ENCODE results near the gene ZNF860. TPM values are rescaled to one million over a fixed set of nuclear protein-coding genes. Genes with fewer than 3 reads are reported as not detected.
A peak's percentile ranks its signal among the peaks of the same experiment; 100 is the strongest.

The ZNF860 gene
- total RNA-seq, 1 donor from 2014 or later = 0.34 TPM

GRCh38 chr3:31952205-31952604, 29.3 kb upstream of the ZNF860 start:
- peaks cover 18% of the 10 kb centered on the region for H3K9me3 Mint-ChIP-seq
- no peaks in the 10 kb centered on the region for H3K27me3 Mint-ChIP-seq (ENCODE audit: insufficient read depth)
- peaks cover 7% of the 10 kb centered on the region for H3K4me1 Mint-ChIP-seq (ENCODE audit: low read depth)
- peaks cover 3% of the 10 kb centered on the region for H3K36me3 Mint-ChIP-seq (ENCODE audit: low read depth)
- no peak overlapping the region for H3K4me3 Mint-ChIP-seq
- H3K27ac Mint-ChIP-seq = no peak overlapping the region
- no peak for DNase-seq (ENCODE audit: low spot score)
- intact Hi-C loops (cut with micrococcal nuclease) = no loop called here

GRCh38 chr3:31953091-31953490, 28.5 kb upstream of the ZNF860 start:
- Mint-ChIP-seq H3K9me3 (peaks cover 18% of the 10 kb centered on the region), H3K27ac (no peak overlapping the region), H3K36me3 (ENCODE audit: low read depth) (peaks cover 3% of the 10 kb centered on the region), H3K4me1 (ENCODE audit: low read depth) (peaks cover 7% of the 10 kb centered on the region), H3K4me3 (no peak overlapping the region), H3K27me3 (ENCODE audit: insufficient read depth) (no peaks in the 10 kb centered on the region)
- DNase-seq (ENCODE audit: low spot score) = no peak
- intact Hi-C loops (cut with micrococcal nuclease) = no loop called here

- no peak overlapping the region for H3K4me3 Mint-ChIP-seq
- no peaks in the 10 kb centered on the region for H3K27me3 Mint-ChIP-seq (ENCODE audit: insufficient read depth)
- H3K9me3 Mint-ChIP-seq = peaks cover 18% of the 10 kb centered on the region
- peaks cover 3% of the 10 kb centered on the region for H3K36me3 Mint-ChIP-seq (ENCODE audit: low read depth)
- intact Hi-C loops (cut with micrococcal nuclease) = no loop called here
- peaks cover 7% of the 10 kb centered on the region for H3K4me1 Mint-ChIP-seq (ENCODE audit: low read depth)
- H3K27ac Mint-ChIP-seq = no peak overlapping the region
- DNase-seq (ENCODE audit: low spot score) = no peak
Measured at GRCh38 chr3:31953636-31954035, 27.9 kb upstream of the ZNF860 start.

GRCh38 chr3:31955581-31955980, 26.0 kb upstream of the ZNF860 start:
- Mint-ChIP-seq H3K4me1 (ENCODE audit: low read depth) (peaks cover 18% of the 10 kb centered on the region), H3K4me3 (no peak overlapping the region), H3K36me3 (ENCODE audit: low read depth) (peaks cover 3% of the 10 kb centered on the region), H3K9me3 (peaks cover 18% of the 10 kb centered on the region), H3K27me3 (ENCODE audit: insufficient read depth) (no peaks in the 10 kb centered on the region), H3K27ac (no peak overlapping the region)
- intact Hi-C loops (cut with micrococcal nuclease) = no loop called here
- no peak for DNase-seq (ENCODE audit: low spot score)

- H3K4me3 Mint-ChIP-seq = no peak overlapping the region
- peaks cover 22% of the 10 kb centered on the region for H3K4me1 Mint-ChIP-seq (ENCODE audit: low read depth)
- peaks cover 18% of the 10 kb centered on the region for H3K9me3 Mint-ChIP-seq
- peaks cover 3% of the 10 kb centered on the region for H3K36me3 Mint-ChIP-seq (ENCODE audit: low read depth)
- no peaks in the 10 kb centered on the region for H3K27me3 Mint-ChIP-seq (ENCODE audit: insufficient read depth)
- intact Hi-C loops (cut with micrococcal nuclease) = no loop called here
- DNase-seq (ENCODE audit: low spot score) = no peak
- no peak overlapping the region for H3K27ac Mint-ChIP-seq
Measured at GRCh38 chr3:31957106-31957505, 24.4 kb upstream of the ZNF860 start.

- no peak for DNase-seq (ENCODE audit: low spot score)
- intact Hi-C loops (cut with micrococcal nuclease) = no loop called here
- Mint-ChIP-seq H3K4me1 (ENCODE audit: low read depth) (peaks cover 25% of the 10 kb centered on the region), H3K27me3 (ENCODE audit: insufficient read depth) (no peaks in the 10 kb centered on the region), H3K36me3 (ENCODE audit: low read depth) (peaks cover 3% of the 10 kb centered on the region), H3K9me3 (peaks cover 18% of the 10 kb centered on the region), H3K27ac (no peak overlapping the region), H3K4me3 (no peak overlapping the region)
Measured at GRCh38 chr3:31958701-31959152, 22.8 kb upstream of the ZNF860 start.

GRCh38 chr3:31959251-31959650, 22.3 kb upstream of the ZNF860 start:
- Mint-ChIP-seq H3K36me3 (ENCODE audit: low read depth) (peaks cover 3% of the 10 kb centered on the region), H3K27ac (no peak overlapping the region), H3K9me3 (peaks cover 18% of the 10 kb centered on the region), H3K27me3 (ENCODE audit: insufficient read depth) (no peaks in the 10 kb centered on the region), H3K4me3 (no peak overlapping the region), H3K4me1 (ENCODE audit: low read depth) (peaks cover 25% of the 10 kb centered on the region)
- no peak for DNase-seq (ENCODE audit: low spot score)
- intact Hi-C loops (cut with micrococcal nuclease) = no loop called here

GRCh38 chr3:31959951-31960792, 21.4 kb upstream of the ZNF860 start:
- no peak for DNase-seq (ENCODE audit: low spot score)
- H3K27me3 Mint-ChIP-seq (ENCODE audit: insufficient read depth) = no peaks in the 10 kb centered on the region
- intact Hi-C loops (cut with micrococcal nuclease) = loop anchor here (5.0 kb wide), 1 partner anchor 33 kb away; no protein-coding TSS in a partner anchor
- H3K9me3 Mint-ChIP-seq = peaks cover 8% of the 10 kb centered on the region
- no peak overlapping the region for H3K4me3 Mint-ChIP-seq
- peaks cover 25% of the 10 kb centered on the region for H3K4me1 Mint-ChIP-seq (ENCODE audit: low read depth)
- no peak overlapping the region for H3K27ac Mint-ChIP-seq
- H3K36me3 Mint-ChIP-seq (ENCODE audit: low read depth) = peaks cover 3% of the 10 kb centered on the region

- no peak overlapping the region for H3K4me3 Mint-ChIP-seq
- no peaks in the 10 kb centered on the region for H3K36me3 Mint-ChIP-seq (ENCODE audit: low read depth)
- peaks cover 25% of the 10 kb centered on the region for H3K4me1 Mint-ChIP-seq (ENCODE audit: low read depth)
- peaks cover 2% of the 10 kb centered on the region for H3K9me3 Mint-ChIP-seq
- no peak for DNase-seq (ENCODE audit: low spot score)
- H3K27ac Mint-ChIP-seq = no peak overlapping the region
- intact Hi-C loops (cut with micrococcal nuclease) = loop anchor here (5.0 kb wide), 1 partner anchor 34 kb away; no protein-coding TSS in a partner anchor
- no peaks in the 10 kb centered on the region for H3K27me3 Mint-ChIP-seq (ENCODE audit: insufficient read depth)
Measured at GRCh38 chr3:31960793-31961431, 20.6 kb upstream of the ZNF860 start.

GRCh38 chr3:31962801-31963205, 18.7 kb upstream of the ZNF860 start:
- H3K27ac Mint-ChIP-seq = peak overlapping the region; percentile 40
- peaks cover 25% of the 10 kb centered on the region for H3K4me1 Mint-ChIP-seq (ENCODE audit: low read depth)
- intact Hi-C loops (cut with micrococcal nuclease) = loop anchor here (1.0 to 5.0 kb wide), 2 partner anchors 16 to 36 kb away; no protein-coding TSS in a partner anchor
- H3K4me3 Mint-ChIP-seq = no peak overlapping the region
- DNase-seq (ENCODE audit: low spot score) = no peak
- H3K36me3 Mint-ChIP-seq (ENCODE audit: low read depth) = no peaks in the 10 kb centered on the region
- no peaks in the 10 kb centered on the region for H3K9me3 Mint-ChIP-seq
- no peaks in the 10 kb centered on the region for H3K27me3 Mint-ChIP-seq (ENCODE audit: insufficient read depth)

- Mint-ChIP-seq H3K4me3 (no peak overlapping the region), H3K27me3 (ENCODE audit: insufficient read depth) (peaks cover 2% of the 10 kb centered on the region), H3K4me1 (ENCODE audit: low read depth) (peaks cover 8% of the 10 kb centered on the region)
Measured at GRCh38 chr3:31966978-31967591, 14.5 kb upstream of the ZNF860 start.

GRCh38 chr3:31967592-31967991, 14.0 kb upstream of the ZNF860 start:
- H3K9me3 Mint-ChIP-seq = no peaks in the 10 kb centered on the region
- H3K36me3 Mint-ChIP-seq (ENCODE audit: low read depth) = no peaks in the 10 kb centered on the region
- H3K4me3 Mint-ChIP-seq = no peak overlapping the region
- H3K27ac Mint-ChIP-seq = no peak overlapping the region
- H3K27me3 Mint-ChIP-seq (ENCODE audit: insufficient read depth) = peaks cover 2% of the 10 kb centered on the region
- no peak for DNase-seq (ENCODE audit: low spot score)
- peaks cover 11% of the 10 kb centered on the region for H3K4me1 Mint-ChIP-seq (ENCODE audit: low read depth)
- intact Hi-C loops (cut with micrococcal nuclease) = no loop called here

More at GRCh38 chr3:31966978-31967591, 14.5 kb upstream of the ZNF860 start:
- H3K9me3 Mint-ChIP-seq = no peaks in the 10 kb centered on the region
- no peaks in the 10 kb centered on the region for H3K36me3 Mint-ChIP-seq (ENCODE audit: low read depth)
- intact Hi-C loops (cut with micrococcal nuclease) = no loop called here
- DNase-seq (ENCODE audit: low spot score) = no peak
- no peak overlapping the region for H3K27ac Mint-ChIP-seq
